Astrocyte (in vitro differentiated cells and primary cell): ENCODE results near the gene USP6NL.

ENCODE experiments used
- EZH2 ChIP-seq: IDR thresholded peaks from 2 replicates; pipeline ENCODE4 v1.6.1; 2012; ENCODE audit warnings: mild to moderate bottlenecking, low read length, inconsistent platforms; ENCODE audit not compliant: insufficient read depth
- TF ChIP-seq, protein P1 (sequence below): IDR thresholded peaks from 2 replicates; pipeline ENCODE4 v1.5.1; 2011; ENCODE audit warnings: low read depth, mild to moderate bottlenecking, inconsistent platforms, low read length, moderate library complexity; ENCODE audit not compliant: insufficient read depth

DNA sequence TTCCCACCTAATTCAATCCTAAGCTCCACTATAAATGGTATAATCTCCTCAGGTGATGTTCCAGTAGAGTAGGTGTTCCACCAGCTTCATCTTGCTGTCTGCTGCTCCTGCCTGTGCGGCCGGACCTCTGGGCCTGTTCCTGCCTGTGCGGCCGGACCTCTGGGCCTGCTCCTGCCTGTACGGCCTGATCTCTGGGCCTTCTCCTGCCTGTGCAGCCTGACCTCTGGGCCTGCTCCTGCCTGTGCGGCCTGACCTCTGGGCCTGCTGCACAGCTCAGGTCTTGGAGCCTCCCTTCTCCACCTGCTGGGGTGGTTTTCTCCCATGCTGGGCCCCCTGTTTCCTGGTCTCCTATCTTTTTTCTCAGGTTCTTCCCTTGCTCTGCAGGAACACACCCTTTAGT is 117.8 kb downstream of the USP6NL start:
- TF ChIP-seq, protein P1, sequence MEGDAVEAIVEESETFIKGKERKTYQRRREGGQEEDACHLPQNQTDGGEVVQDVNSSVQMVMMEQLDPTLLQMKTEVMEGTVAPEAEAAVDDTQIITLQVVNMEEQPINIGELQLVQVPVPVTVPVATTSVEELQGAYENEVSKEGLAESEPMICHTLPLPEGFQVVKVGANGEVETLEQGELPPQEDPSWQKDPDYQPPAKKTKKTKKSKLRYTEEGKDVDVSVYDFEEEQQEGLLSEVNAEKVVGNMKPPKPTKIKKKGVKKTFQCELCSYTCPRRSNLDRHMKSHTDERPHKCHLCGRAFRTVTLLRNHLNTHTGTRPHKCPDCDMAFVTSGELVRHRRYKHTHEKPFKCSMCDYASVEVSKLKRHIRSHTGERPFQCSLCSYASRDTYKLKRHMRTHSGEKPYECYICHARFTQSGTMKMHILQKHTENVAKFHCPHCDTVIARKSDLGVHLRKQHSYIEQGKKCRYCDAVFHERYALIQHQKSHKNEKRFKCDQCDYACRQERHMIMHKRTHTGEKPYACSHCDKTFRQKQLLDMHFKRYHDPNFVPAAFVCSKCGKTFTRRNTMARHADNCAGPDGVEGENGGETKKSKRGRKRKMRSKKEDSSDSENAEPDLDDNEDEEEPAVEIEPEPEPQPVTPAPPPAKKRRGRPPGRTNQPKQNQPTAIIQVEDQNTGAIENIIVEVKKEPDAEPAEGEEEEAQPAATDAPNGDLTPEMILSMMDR = no peak
- no peak for TF ChIP-seq EZH2
